Mucosa of descending colon (tissue), 3 donors: ENCODE data around the gene PREB. TPM values are rescaled to one million over a fixed set of nuclear protein-coding genes. Genes with fewer than 3 reads are reported as not detected.
A peak's percentile ranks its signal among the peaks of the same experiment; 100 is the strongest.

Experiments
- ATAC-seq: fragments of 200-7000 bp; cut with Tn5 transposase; one replicate; pipeline ENCODE4 v1.9.1; 2020; ENCODE audit warnings: mild to moderate bottlenecking, moderate library complexity
- DNase-seq, 3 donors: peaks; one replicate each; pipeline ENCODE4 v3.0.0-alpha.2; 2020
- H3K36me3 ChIP-seq: fragments of 200-600 bp; one replicate; pipeline ENCODE4 v1.8.0; 2021; ENCODE audit warnings: low read depth, mild to moderate bottlenecking
- H3K4me1 ChIP-seq: fragments of 200-600 bp; one replicate; pipeline ENCODE4 v1.8.0; 2021; ENCODE audit warnings: low read depth, mild to moderate bottlenecking
- H3K4me3 ChIP-seq: fragments of 200-600 bp; one replicate; pipeline ENCODE4 v1.8.0; 2021; ENCODE audit warnings: mild to moderate bottlenecking
- H3K9me3 ChIP-seq: fragments of 200-600 bp; one replicate; pipeline ENCODE4 v1.8.0; 2021; ENCODE audit warnings: mild to moderate bottlenecking
- intact Hi-C, 2 donors: fragments of 100-400 bp; cut with DNase I in 1 of 2; cut with micrococcal nuclease in 1 of 2; formaldehyde crosslinking; loops; one replicate each; pipeline versions ENCODE4 v1.11.0 to v1.11.1; 2022; cut with DNase I, micrococcal nuclease
- total RNA-seq, 3 donors: library from RNA; stranded (reverse); fragmentation: NEBNext Ultra II Directional in 2 of 3; extraction: Animal tissue kit (Norgen Biotek cat#: 25700) in 2 of 3; gene quantifications; one replicate each; pipeline versions ENCODE4 v1.2.1 to v1.2.4, GENCODE V29; 2021 to 2023
- TF ChIP-seq, protein P1 (sequence below): fragments of 200-600 bp; IDR thresholded peaks from one replicate; pipeline ENCODE4 v1.8.0; 2022; ENCODE audit warnings: antibody characterized with exemption, mild to moderate bottlenecking
- donor health status: DM: no; HTN: no; CAD: no; lungs with moderate emphysema.
- donor health status: DM: no; HTN: no; CAD: no.
- donor health status: DM: no; HTN: yes; CAD: no.

PREB gene
- total RNA-seq, 3 donors from 2014 or later, result 32.8 to 47.0 (median 45.0) TPM

DNA sequence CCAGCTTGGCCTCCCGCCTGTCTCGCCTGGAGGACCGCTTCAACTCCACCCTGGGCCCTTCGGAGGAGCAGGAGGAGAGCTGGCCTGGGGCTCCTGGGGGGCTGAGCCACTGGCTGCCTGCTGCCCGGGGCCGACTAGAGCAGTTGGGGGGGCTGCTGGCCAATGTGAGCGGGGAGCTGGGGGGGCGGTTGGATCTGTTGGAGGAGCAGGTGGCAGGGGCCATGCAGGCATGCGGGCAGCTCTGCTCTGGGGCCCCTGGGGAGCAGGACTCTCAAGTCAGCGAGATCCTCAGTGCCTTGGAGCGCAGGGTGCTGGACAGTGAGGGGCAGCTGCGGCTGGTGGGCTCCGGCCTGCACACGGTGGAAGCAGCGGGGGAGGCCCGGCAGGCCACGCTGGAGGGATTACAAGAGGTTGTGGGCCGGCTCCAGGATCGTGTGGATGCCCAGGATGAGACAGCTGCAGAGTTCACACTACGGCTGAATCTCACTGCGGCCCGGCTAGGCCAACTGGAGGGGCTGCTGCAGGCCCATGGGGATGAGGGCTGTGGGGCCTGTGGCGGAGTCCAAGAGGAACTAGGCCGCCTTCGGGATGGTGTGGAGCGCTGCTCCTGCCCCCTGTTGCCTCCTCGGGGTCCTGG lies 51.5 kb downstream of the PREB start:
- no peaks in the 10 kb centered on the region for H3K36me3 ChIP-seq
- peaks cover 36% of the 10 kb centered on the region for H3K4me1 ChIP-seq
- no peak overlapping the region for H3K4me3 ChIP-seq
- TF ChIP-seq, protein P1, sequence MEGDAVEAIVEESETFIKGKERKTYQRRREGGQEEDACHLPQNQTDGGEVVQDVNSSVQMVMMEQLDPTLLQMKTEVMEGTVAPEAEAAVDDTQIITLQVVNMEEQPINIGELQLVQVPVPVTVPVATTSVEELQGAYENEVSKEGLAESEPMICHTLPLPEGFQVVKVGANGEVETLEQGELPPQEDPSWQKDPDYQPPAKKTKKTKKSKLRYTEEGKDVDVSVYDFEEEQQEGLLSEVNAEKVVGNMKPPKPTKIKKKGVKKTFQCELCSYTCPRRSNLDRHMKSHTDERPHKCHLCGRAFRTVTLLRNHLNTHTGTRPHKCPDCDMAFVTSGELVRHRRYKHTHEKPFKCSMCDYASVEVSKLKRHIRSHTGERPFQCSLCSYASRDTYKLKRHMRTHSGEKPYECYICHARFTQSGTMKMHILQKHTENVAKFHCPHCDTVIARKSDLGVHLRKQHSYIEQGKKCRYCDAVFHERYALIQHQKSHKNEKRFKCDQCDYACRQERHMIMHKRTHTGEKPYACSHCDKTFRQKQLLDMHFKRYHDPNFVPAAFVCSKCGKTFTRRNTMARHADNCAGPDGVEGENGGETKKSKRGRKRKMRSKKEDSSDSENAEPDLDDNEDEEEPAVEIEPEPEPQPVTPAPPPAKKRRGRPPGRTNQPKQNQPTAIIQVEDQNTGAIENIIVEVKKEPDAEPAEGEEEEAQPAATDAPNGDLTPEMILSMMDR, result no peak
- intact Hi-C loops, result loop anchor here in 1 of 2 donors (10.0 kb wide), 2 partner anchors 48 to 118 kb away; partner anchors contain the start of gene TMEM214
- ATAC-seq (no peak), DNase-seq (peak in 1 of 3 donors; percentile 60)
- no peaks in the 10 kb centered on the region for H3K9me3 ChIP-seq

DNA sequence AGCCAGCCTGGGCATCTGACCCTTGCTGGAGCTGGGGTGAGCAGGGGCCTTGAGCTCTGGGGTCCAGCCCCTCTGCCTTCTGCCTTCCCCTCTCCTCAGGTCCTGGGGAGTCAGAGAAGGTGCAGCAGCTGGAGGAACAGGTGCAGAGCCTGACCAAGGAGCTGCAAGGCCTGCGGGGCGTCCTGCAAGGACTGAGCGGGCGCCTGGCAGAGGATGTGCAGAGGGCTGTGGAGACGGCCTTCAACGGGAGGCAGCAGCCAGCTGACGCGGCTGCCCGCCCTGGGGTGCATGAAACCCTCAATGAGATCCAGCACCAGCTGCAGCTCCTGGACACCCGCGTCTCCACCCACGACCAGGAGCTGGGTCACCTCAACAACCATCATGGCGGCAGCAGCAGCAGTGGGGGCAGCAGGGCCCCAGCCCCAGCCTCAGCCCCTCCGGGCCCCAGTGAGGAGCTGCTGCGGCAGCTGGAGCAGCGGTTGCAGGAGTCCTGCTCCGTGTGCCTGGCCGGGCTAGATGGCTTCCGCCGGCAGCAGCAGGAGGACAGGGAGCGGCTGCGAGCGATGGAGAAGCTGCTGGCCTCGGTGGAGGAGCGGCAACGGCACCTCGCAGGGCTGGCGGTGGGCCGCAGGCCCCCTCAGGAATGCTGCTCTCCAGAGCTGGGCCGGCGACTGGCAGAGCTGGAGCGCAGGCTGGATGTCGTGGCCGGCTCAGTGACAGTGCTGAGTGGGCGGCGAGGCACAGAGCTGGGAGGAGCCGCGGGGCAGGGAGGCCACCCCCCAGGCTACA lies 52.3 kb downstream of the PREB start:
- no peak overlapping the region for H3K4me3 ChIP-seq
- intact Hi-C loops, result loop anchor here in 1 of 2 donors (10.0 kb wide), 2 partner anchors 47 to 117 kb away; partner anchors contain the start of gene TMEM214

More for the DNA sequence above, 52.3 kb downstream of the PREB start:
- H3K36me3 ChIP-seq, result no peaks in the 10 kb centered on the region
- peaks cover 30% of the 10 kb centered on the region for H3K4me1 ChIP-seq
- DNase-seq (peak in 1 of 3 donors; percentile 64), ATAC-seq (no peak)
- H3K9me3 ChIP-seq, result no peaks in the 10 kb centered on the region
- TF ChIP-seq, protein P1, result no peak

Other genes starting within 250 kb of the PREB start
- 10 to 100 TPM; 23.9 to 36.1 (median 35.6) TPM for gene MAPRE3, start 164.0 kb downstream of the PREB start, total RNA-seq
- 10 to 100 TPM; 78.9 to 93.3 (median 80.1) TPM for gene TMEM214, start 101.7 kb downstream of the PREB start, total RNA-seq
- 10 to 100 TPM; 16.7 to 20.0 (median 19.2) TPM for gene AGBL5, start 83.0 kb downstream of the PREB start, total RNA-seq
- 100 to 1,000 TPM; 245 to 280 (median 254) TPM for gene OST4, start 63.0 kb downstream of the PREB start, total RNA-seq
- 100 to 1,000 TPM in 1 of 3 donors, 10 to 100 TPM in 2; 12.1 to 256 (median 42.3) TPM for gene EMILIN1, start 56.0 kb downstream of the PREB start, total RNA-seq
- 10 to 100 TPM in 1 of 3 donors, 1 to 10 TPM in 2; 6.3 to 14.7 (median 8.1) TPM for gene KHK, start 47.9 kb downstream of the PREB start, total RNA-seq
- 1 to 10 TPM in 2 of 3 donors, under 1 TPM in 1; 0.41 to 1.9 (median 1.5) TPM for gene CGREF1, start 15.5 kb downstream of the PREB start, total RNA-seq
- gene ABHD1, start 10.8 kb downstream of the PREB start, total RNA-seq, result under 1 TPM in 2 of 3 donors, not detected in 1; 0.19 to 0.22 TPM
- gene PRR30, start 4.8 kb upstream of the PREB start, total RNA-seq, result not detected
- under 1 TPM in 2 of 3 donors, not detected in 1; 0.05 to 0.23 TPM for gene TCF23, start 14.4 kb upstream of the PREB start, total RNA-seq
- gene ATRAID, start 77.4 kb upstream of the PREB start, total RNA-seq, result 10 to 100 TPM; 82.0 to 88.8 (median 85.2) TPM
- gene SLC5A6, start 77.6 kb upstream of the PREB start, total RNA-seq, result 10 to 100 TPM; 27.7 to 34.8 (median 30.0) TPM
- gene CAD, start 82.7 kb upstream of the PREB start, total RNA-seq, result 10 to 100 TPM; 22.7 to 29.8 (median 24.7) TPM
- under 1 TPM in 1 of 3 donors, not detected in 2; 0.12 TPM for gene SLC30A3, start 128.4 kb upstream of the PREB start, total RNA-seq
- gene DNAJC5G, start 140.8 kb upstream of the PREB start, total RNA-seq, result under 1 TPM in 1 of 3 donors, not detected in 2; 0.47 TPM
- gene TRIM54, start 147.8 kb upstream of the PREB start, total RNA-seq, result under 1 TPM in 1 of 3 donors, not detected in 2; 0.43 TPM
- gene UCN, start 173.8 kb upstream of the PREB start, total RNA-seq, result 1 to 10 TPM in 1 of 3 donors, under 1 TPM in 2; 0.52 to 1.2 (median 0.92) TPM
- 10 to 100 TPM; 39.5 to 49.0 (median 41.9) TPM for gene MPV17, start 188.5 kb upstream of the PREB start, total RNA-seq
- 10 to 100 TPM; 53.7 to 83.5 (median 56.9) TPM for gene GTF3C2, start 222.1 kb upstream of the PREB start, total RNA-seq
- gene EIF2B4, start 235.7 kb upstream of the PREB start, total RNA-seq, result 10 to 100 TPM; 31.4 to 59.9 (median 34.0) TPM
- 10 to 100 TPM; 85.5 to 94.4 (median 91.0) TPM for gene SNX17, start 236.0 kb upstream of the PREB start, total RNA-seq
- 10 to 100 TPM; 22.6 to 32.0 (median 25.4) TPM for gene ZNF513, start 246.1 kb upstream of the PREB start, total RNA-seq